Measurements from ENCODE around the gene EBF3.

The EBF3 gene

DNA sequence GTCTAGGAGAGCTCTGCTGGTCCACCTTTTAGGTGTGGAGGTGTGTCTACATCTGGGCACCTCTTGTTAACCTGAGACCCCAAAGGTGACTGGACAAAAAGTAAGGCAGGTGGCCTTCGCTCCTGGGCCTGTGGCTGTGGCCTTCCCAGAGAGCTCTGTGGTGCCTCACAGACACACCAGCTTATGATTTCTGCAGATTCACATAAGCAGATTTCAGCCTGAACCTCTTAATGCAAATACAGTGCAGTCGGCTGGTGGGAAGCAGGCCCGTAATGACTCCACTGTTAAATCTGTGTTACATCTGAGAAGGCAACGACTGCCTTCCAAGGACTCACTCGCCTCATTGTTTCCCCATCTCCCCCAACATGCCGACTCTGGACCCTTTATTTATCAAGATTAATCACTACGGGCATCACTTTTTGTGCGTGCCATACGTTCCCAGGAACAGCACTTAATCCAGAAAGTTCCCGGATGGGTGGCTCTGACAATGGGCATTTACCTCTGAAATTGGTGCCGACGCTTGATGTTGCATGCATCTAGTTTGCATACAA, 119.8 kb downstream of the EBF3 start:
- H3K4me3 ChIP-seq (replicated peaks; ENCODE audit: low read depth, low read length), result no peak overlapping the region
- DNase-seq (ENCODE audit: extremely low read depth, low read depth), result no peak
- TF ChIP-seq CTCF (IDR thresholded peaks at IDR 0.05; ENCODE audit: low read depth, low read length, missing control alignments), result no peak

DNA sequence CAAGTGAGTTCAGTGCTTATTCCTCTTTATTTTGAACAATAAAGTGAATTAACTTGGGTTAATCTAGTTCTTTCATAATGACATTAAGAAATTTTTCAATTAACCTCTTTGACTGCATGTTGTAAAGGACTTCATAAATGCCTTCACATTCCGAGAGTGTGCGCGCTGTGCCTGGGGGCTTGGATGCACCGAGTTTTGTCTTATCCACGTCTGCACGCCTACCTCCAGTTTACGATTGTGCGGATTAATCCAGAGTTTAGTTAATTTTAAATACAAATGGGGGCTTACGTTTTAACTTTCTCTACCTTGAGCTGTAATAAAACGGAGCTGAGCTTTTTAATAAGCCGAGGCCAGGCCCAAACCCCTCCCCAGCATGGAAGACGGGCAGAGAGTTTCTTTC, 120.4 kb downstream of the EBF3 start:
- TF ChIP-seq CTCF (IDR thresholded peaks at IDR 0.05; ENCODE audit: low read depth, low read length, missing control alignments), result no peak
- no peak for DNase-seq (ENCODE audit: extremely low read depth, low read depth)
- H3K4me3 ChIP-seq (replicated peaks; ENCODE audit: low read depth, low read length), result no peak overlapping the region

GRCh38 chr10:129843131-129843541, 120.9 kb downstream of the EBF3 start:
- DNase-seq (ENCODE audit: extremely low read depth, low read depth), result no peak
- no peak overlapping the region for H3K4me3 ChIP-seq (replicated peaks; ENCODE audit: low read depth, low read length)
- TF ChIP-seq CTCF (IDR thresholded peaks at IDR 0.05; ENCODE audit: low read depth, low read length, missing control alignments), result no peak

GRCh38 chr10:129842031-129842430, 122.0 kb downstream of the EBF3 start:
- DNase-seq (ENCODE audit: extremely low read depth, low read depth), result no peak
- no peak for TF ChIP-seq CTCF (IDR thresholded peaks at IDR 0.05; ENCODE audit: low read depth, low read length, missing control alignments)
- H3K4me3 ChIP-seq (replicated peaks; ENCODE audit: low read depth, low read length), result no peak overlapping the region

- TF ChIP-seq CTCF (IDR thresholded peaks at IDR 0.05; ENCODE audit: low read depth, low read length, missing control alignments), result no peak
- DNase-seq (ENCODE audit: extremely low read depth, low read depth), result no peak
Measured at GRCh38 chr10:129841590-129841989, 122.5 kb downstream of the EBF3 start.

DNA sequence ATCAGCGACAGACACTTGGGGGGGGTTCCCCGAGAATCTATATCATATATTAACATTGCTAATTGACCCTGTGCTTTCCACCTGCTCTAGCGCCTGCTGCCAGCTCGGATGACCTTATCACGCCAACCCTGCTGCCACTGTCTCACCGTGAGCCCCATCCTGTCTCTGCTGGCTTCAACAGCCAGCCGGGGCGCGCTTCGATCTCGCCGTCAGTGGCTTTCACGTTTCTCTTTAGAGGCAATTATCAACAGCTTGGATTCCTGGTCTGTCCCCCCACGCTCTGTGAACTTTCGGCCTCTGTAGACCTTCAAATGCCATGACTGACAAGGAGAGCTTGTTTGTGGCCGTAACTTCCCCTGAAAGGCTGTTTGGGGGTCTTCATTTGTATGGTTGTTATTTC, 123.0 kb downstream of the EBF3 start:
- H3K4me3 ChIP-seq (replicated peaks; ENCODE audit: low read depth, low read length), result no peak overlapping the region
- no peak for TF ChIP-seq CTCF (IDR thresholded peaks at IDR 0.05; ENCODE audit: low read depth, low read length, missing control alignments)
- no peak for DNase-seq (ENCODE audit: extremely low read depth, low read depth)

More at GRCh38 chr10:129841590-129841989, 122.5 kb downstream of the EBF3 start:
- no peak overlapping the region for H3K4me3 ChIP-seq (replicated peaks; ENCODE audit: low read depth, low read length)

GRCh38 chr10:129840196-129840590, 123.9 kb downstream of the EBF3 start:
- no peak for TF ChIP-seq CTCF (IDR thresholded peaks at IDR 0.05; ENCODE audit: low read depth, low read length, missing control alignments)
- H3K4me3 ChIP-seq (replicated peaks; ENCODE audit: low read depth, low read length), result no peak overlapping the region
- no peak for DNase-seq (ENCODE audit: extremely low read depth, low read depth)
